ENCODE measurements around the gene NFIX.

Gene NFIX

DNA sequence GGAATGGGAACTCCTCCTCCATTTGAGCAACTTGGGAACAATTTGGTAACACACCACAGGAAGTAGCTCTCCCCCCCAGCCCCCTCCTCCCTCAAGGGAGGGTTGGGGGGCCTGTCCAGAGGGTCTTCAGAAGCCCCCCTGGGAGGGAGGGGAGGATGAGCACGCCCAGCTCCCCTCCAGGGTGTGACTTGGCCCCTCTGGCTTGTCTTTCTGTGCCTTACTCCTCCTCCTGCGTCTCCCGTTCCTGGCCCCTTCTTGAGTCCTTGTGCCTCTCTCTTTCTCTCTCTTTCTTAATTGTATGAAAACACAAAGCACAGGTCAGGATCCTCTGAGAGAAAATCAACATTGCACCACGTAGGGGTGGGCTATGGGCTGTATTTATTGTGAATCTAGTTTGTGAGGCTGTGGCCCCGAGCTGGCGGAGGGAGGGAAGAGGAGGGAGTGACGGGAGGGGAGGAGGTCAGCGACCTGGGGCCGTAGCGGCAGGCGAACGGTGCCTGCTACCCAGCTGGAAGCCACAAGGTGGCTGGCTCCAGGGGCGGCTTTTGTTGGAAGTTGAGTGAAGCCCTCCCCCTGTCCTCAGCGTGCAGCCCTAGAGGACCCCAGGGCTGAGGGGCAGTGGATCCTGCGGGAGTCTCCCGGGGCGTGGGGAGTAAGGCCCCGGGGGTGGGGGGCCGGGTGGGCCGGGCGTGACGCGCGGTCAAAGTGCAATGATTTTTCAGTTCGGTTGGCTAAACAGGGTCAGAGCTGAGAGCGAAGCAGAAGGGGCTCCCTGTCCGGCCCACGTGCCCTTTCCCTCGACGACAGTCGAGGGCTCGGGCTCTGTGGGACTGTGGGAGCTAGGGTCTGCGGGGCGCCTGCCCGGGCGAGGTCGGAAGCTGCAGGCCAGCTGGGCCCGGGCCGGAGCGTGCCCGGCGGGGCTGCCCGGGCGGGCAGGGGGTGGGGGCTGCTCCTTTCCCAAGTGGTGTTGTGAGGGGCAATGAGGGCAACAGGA is 101.0 kb downstream of the NFIX start:
- no peak for DNase-seq

DNA sequence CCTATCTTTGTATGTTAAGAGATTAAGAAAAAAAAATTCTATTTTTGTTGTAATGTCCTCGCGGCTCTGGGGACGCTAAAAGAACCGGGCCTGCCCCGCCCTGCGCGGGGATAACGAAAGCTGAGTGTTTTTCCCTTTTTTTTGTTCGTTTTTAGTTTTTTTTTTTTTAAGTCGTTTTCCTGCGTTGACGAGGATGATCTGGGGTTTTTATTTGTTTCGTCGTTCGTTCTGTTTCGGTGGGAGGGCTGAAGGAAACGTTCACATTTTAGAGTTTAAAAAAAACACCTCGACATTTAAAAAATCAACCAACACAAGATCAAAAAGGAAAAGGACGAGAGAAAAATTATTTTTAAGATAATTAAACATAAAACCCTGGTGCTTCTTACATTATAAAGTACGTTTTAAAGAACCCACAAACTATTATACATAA is 101.8 kb downstream of the NFIX start:
- no peak for DNase-seq

DNA sequence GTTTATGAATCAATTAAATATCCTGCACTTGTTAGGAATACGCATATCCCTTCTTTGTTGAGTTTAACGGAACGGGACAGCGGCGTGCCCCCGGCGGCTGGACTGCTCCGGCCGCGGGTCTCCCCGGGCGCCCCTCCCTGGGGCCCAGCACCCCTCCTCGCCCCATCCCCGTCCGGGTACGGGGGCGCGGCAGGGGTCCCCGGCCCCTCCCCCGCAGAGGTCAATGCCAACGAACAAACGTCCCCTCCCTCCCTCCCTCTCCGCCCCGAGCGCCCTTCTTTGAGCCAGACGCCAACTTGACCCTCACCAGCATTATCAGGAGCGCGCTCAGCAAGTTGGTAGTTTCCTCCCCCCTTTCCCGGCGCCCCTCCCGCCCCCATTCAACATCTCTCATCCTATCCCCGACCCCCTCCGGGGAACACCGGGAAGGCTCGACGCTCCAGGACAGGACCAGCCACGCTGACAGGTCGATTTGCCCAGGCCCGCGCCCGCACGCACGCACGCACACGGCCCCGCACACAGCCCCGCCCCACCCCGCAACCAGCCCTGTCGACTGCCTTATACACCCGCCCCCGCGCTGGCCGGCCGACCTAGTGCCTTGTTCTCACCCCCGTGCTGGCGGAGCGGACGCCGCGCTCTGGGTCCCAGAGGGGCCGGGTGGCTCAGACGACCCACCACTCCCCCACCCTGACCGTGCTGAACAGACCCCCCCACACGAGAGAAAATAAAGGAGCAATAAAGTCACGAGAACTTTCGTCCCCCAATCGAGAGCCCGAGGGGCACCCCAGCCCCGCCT is 102.4 kb downstream of the NFIX start:
- DNase-seq = peak; percentile 26

DNA sequence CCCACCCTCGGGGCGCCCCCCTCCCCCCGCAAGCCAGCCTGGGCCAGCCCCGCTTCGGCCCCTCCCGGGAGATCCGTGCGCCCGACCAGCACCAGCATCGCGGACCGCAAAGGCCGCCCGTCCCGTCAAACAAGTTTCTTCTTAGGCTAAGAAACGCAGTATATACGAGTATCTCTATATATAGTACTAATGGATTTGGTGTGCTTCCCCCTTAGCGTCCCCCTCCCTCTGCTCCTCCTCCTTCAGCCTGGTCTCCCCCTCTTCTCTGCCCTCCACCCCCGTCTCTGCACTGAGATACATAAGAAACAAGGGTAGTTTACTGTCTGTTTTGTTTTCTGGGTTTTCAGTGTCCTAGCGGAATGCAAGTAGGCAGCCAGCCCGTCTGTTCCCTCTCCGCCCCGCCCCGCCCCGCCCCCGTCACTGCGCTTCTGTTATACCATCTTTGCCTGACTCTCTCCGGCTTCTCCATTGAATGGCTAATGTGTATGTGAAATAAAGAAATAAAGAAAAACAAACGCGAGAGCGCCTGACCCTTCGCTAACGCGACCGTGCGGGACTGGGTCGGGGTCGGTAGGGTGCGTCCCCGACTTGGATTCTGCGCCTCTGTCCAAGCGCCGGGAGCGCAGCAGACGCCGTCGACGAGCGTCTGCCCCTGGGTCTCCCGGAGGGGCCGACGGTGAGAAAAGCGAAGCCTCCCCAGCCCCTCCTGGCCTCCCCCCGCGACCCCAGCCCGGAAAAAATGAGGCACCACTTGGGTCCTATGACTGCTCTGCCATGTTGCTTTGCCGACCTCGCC is 103.2 kb downstream of the NFIX start:
- peak; percentile 29 for DNase-seq

GRCh38 chr19:13099073-13099999 is 104.1 kb downstream of the NFIX start:
- peak; percentile 77 for DNase-seq

DNA sequence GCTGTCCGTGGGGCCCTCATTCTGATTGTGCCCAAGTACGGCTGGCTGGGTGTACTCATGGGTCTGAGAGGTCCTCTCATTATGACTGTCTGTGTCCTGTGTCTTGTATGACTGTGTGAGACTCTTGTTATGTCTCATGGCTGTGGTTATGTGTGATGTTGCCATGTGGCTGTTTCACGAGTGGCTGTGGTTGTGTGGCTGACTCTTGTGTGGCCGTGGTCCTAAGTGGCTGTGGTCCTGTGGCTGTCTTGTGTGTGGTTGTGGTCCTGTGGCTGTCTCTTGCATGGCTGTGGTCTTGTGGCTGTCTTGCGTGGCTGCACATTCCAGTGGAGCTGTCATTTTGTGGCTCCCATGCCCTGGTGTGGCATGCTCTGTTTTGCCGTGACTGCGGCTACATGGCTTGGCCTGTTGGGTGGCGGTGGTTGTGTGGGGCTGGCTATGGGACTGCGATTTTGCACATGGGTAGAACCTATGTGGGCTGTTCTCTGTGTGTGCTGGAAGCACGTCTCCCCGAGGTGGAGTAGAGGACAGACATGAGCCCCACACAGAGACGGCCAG is 104.8 kb downstream of the NFIX start:
- DNase-seq = peak; percentile 66

- DNase-seq = no peak
Measured at GRCh38 chr19:13100841-13101589, 105.7 kb downstream of the NFIX start.

DNA sequence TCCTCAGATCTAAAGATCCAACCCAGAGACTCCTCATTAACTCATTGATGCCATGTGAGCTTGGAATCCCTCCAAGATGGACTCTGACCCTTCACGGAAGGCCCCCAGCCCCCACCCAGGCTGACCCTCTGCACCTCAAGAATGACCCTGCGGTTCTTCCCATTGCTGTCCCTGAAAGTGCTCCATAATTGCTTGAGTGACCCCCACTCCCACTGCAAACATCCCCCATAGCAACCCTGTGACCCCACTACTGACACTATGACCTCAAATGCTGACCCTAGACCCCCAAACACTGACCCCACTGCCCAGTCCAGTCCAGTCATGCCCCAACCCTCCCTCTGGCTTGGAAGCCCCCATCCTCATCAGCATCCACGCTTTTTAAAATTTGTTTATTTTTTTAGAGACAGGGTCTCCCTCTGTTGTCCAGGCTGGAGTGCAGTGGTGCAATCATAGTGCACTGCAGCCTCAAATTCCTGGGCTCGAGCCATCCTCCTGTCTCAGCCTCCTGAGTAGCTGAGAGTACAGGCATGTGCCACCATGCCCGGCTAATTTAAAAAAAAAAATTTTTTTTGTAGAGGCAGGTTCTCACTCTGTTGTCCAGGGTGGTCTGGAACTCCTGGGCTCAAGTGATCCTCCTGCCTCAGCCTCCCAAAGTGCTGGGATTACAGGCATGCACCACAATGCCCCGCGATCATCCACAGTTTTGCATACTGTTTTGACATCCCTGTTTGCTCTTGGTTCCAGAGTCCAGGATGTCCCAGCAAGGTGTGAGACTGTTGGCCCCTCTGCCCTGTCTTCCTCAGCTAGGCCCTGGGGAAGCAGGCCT is 106.5 kb downstream of the NFIX start:
- no peak for DNase-seq

DNA sequence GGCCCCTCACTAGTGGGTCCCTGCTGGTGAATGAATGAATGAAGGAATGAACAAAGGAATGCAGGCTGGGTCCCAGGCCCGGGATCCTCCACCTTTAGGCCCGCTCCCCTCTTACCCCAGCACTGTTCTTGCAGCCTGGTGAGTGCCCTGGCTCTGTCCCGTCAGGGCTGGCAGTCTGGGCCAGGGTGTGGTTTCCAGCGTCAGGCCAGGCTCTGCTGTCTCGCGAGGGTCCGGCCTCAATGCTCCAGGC is 107.1 kb downstream of the NFIX start:
- DNase-seq = no peak

DNA sequence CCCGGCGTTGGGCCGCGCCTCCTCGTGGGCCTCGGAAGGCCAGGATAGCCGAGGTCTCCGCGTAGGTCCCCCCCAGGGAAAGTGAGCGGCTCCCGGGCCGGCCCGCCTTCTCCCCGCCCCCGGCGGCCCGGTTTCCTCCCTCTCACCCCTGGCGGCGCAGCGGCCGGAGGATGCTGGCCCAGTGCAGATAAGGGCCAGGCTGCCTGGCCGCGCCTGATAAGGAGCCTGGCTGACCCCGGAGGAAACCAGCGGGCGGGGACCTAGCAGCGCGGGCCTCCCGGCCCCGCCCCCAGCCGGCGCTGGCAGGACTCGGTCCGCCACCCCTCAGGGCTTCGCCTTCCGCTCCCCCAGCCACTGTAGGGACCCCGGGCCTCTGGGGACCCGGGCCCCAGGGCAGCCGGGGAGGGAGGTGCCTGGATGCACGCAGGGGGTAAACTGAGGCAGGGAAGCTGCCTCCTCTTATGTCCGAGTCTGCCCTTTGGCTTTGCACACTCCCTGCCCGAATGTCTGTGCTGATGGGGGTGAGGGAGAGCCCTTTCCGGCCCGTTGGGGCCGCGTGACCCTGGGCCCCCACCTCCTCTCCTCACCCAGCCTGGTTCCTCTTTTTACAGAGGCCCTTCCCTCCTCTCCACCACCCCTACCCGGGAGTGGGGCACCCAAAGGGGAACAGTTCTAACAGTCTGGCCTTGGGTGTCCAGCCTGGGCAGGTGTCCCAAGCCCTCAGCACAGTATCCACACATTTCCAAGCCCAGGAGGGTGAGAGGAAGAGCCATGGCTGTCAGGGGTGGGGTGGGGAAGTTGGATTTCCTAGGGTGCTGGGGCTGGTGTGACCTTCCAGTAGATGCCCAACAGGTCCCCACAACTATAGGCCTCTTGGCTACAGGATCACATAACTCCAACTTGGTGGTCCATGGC is 107.6 kb downstream of the NFIX start, which contains the start of gene LYL1:
Gene LYL1 (minus strand): TSS at position 193 of the 915 bp plus-strand sequence. CDS start 1,687 bp downstream, outside the sequence.
- DNase-seq = peak; percentile 28

GRCh38 chr19:13103581-13104359 is 108.5 kb downstream of the NFIX start:
- DNase-seq = no peak

GRCh38 chr19:13104360-13104847 is 109.1 kb downstream of the NFIX start:
- peak; percentile 70 for DNase-seq

GRCh38 chr19:13104848-13105711 is 109.8 kb downstream of the NFIX start:
- DNase-seq = no peak

GRCh38 chr19:13109361-13110098 is 114.3 kb downstream of the NFIX start:
- no peak for DNase-seq

DNA sequence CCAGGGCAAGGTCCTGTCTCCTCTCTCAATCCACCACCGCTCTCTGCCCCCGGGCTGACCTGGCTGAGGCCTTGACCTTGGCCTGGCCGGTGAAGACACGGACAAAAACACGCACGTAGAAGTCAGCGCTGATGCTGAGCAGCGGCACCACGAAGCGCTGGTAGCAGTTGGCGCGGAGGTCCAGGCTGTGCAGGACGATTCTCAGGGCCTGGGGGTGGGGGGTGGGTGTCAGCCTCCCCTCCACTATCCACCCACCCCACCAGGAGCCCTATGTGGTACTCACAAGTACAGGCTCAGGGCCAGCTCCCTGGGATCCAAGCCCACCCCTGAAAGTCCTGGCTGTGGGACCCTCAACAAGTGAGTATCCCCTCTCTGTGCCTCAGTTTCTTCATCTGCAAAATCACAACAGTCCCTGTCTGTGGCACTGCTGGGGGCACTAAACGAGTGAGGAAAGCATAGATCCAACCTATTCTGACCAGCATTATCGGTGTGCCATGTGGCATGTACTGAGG is 114.9 kb downstream of the NFIX start:
- no peak for DNase-seq

DNA sequence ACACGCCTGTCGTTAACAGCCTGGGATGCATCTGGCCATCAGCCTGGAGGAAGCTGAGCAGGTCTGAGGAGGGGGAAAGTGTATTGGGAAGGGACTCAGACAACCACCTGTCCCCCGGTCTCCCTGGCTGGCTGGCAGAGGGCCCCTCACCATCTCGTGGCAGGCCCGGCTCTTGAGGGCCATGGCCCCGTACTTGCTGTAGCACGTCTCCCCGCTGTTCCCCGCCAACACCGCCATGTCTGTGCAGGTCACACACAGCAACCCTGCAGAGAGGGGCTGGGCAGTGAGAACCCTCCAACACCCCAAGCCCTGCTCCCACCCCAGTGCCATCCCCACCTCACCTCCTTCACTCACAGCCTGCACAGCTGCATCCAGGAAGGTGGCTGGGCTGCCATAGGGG is 117.3 kb downstream of the NFIX start:
- no peak for DNase-seq
